ENCODE data around the gene LENG1. TPM values are rescaled to one million over a fixed set of nuclear protein-coding genes. Genes with fewer than 3 reads are reported as not detected.
"Not testable (repeated sequence)": the region's sequence is repeated elsewhere in the genome, so short reads cannot be mapped to it uniquely, and the experiment has no call there.

The LENG1 gene
- total RNA-seq, 2 experiments from 2014 or later: 3.9 to 5.3 TPM

DNA sequence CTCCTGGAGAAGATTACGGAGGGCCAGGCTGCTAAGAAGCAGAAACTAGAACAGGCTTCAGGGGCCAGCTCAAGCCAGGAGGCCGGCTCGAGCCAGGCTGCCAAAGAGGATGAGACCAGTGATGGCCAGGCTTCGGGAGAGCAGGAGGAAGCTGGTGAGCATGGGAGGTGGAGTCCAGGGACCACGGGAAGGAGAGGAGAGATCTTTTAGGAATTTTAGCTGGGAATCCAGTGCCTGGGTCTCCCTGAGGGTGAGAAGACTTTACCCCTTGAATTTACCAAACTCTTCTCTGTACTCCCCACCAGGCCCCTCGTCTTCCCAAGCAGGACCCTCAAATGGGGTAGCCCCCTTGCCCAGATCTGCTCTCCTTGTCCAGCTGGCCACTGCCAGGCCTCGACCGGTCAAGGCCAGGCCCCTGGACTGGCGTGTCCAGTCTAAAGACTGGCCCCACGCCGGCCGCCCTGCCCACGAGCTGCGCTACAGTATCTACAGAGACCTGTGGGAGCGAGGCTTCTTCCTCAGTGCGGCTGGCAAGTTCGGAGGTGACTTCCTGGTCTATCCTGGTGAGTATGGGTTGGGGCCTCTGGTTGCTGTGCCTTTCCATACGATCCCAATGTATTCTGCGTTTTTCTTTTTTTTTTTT lies 32.4 kb upstream of the LENG1 start:
- CTCF ChIA-PET: interaction anchor here (1.0 to 2.1 kb wide), 2 partner anchors 8 to 22 kb away, joined by 3 to 8 read pairs; partner anchors contain the start of gene RPS9
- POLR2A ChIA-PET: interaction anchor here (0.6 to 5.8 kb wide), 6 partner anchors 13 to 781 kb away, joined by 3 to 131 read pairs (median 5); partner anchors contain the start of genes LENG1 and RPS9

DNA sequence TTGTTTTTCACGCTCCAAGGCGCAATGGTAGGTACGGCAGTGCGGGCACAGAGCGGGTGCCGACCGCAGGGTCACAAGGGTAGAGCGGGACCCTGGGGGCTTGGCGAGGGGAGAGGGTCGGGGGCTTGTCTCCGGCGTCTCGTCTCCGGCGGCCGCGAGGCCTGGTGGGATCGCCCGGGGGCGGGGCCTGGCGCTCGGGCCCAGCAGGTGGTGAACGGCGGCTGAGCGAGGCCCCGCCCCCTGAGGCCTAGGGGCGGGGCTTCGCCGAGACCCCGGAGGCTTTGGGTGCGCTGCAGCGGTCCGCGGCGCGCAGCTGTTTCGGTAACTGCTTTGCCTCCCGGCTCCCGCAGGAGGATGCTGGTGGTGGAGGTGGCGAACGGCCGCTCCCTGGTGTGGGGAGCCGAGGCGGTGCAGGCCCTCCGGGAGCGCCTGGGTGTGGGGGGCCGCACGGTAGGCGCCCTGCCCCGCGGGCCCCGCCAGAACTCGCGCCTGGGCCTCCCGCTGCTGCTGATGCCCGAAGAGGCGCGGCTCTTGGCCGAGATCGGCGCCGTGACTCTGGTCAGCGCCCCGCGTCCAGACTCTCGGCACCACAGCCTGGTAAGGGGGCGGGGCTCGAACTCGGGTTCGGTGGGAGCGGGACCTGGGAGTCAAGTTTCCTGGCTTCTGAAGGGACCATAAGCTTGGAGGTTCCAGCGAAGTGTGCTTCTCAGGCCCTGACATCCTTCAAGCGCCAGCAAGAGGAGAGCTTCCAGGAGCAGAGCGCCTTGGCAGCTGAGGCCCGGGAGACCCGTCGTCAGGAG lies 31.7 kb upstream of the LENG1 start, which contains the start of gene TSEN34:
TSEN34 (plus strand) TSS at position 298 of the 800 bp plus-strand sequence; CDS start at position 355, 57 bp downstream.
- CTCF ChIA-PET: interaction anchor here (1.0 to 2.1 kb wide), 3 partner anchors 9 to 32 kb away, joined by 3 to 8 read pairs (median 3); partner anchors contain the start of genes LENG1 and RPS9
- POLR2A ChIA-PET: interaction anchor here (0.6 to 5.8 kb wide), 5 partner anchors 14 to 782 kb away, joined by 3 to 131 read pairs (median 6); partner anchors contain the start of gene RPS9

DNA sequence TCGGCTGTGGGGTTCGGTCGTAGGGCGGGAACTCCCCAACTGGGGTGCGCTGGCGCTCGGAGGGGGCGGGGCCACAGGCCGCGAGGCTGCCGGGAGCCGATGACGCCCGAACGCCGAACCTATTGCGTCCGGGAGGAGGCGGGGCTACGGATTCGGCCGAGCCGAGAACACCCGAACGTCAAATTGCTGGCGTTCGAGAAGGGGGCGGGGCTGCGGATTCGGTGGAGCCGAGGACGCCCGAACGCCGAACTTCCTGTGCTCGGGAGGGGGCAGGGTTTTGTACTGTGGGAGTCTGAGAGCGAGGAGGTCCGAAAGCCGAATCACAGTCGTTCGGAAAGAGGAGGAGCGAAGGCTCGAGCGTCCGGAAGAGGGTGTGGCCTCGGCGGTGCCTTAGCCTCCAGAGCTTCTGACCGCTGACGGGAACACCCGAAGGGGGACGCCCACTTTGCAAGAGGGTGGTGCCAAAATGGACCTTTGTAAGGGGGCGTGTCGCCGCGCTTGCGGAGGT lies 31.0 kb upstream of the LENG1 start:
- ChIA-PET POLR2A (interaction anchor here (1.7 to 5.8 kb wide), 2 partner anchors 15 to 17 kb away, joined by 6 to 131 read pairs; partner anchors contain the start of gene RPS9), CTCF (interaction anchor here (1.0 to 2.1 kb wide), 3 partner anchors 9 to 31 kb away, joined by 3 to 8 read pairs (median 3); partner anchors contain the start of genes LENG1 and RPS9)

- CTCF ChIA-PET: interaction anchor here (0.9 to 2.0 kb wide), 6 partner anchors 9 to 31 kb away, joined by 3 to 9 read pairs (median 5); partner anchors contain the start of genes LENG1 and TMC4
- POLR2A ChIA-PET: interaction anchor here (0.6 to 5.8 kb wide), 4 partner anchors 15 to 316 kb away, joined by 3 to 131 read pairs (median 7); partner anchors contain the start of genes CNOT3, LENG1 and RPS9
Measured at GRCh38 chr19:54189735-54190502, 30.4 kb upstream of the LENG1 start.

- ChIA-PET POLR2A (interaction anchor here (0.6 to 5.8 kb wide), 4 partner anchors 16 to 315 kb away, joined by 3 to 131 read pairs (median 7); partner anchors contain the start of genes CNOT3, LENG1 and RPS9), CTCF (interaction anchor here (0.6 to 2.0 kb wide), 8 partner anchors 10 to 46 kb away, joined by 3 to 9 read pairs (median 5); partner anchors contain the start of genes LENG1 and TMC4)
Measured at GRCh38 chr19:54189145-54189734, 29.7 kb upstream of the LENG1 start, which contains the start of gene MBOAT7. Gene MBOAT7, minus strand, starts transcription at chr19:54189580. Its CDS starts 1,072 bp downstream, at chr19:54188508.

- POLR2A ChIA-PET: interaction anchor here (1.3 to 5.8 kb wide), 3 partner anchors 17 to 51 kb away, joined by 3 to 131 read pairs (median 10); partner anchors contain the start of genes CNOT3, LENG1 and RPS9
- CTCF ChIA-PET: interaction anchor here (0.6 to 2.0 kb wide), 9 partner anchors 10 to 519 kb away, joined by 3 to 9 read pairs (median 5); partner anchors contain the start of genes LENG1 and TMC4
Measured at GRCh38 chr19:54188215-54188871, 28.8 kb upstream of the LENG1 start.

DNA sequence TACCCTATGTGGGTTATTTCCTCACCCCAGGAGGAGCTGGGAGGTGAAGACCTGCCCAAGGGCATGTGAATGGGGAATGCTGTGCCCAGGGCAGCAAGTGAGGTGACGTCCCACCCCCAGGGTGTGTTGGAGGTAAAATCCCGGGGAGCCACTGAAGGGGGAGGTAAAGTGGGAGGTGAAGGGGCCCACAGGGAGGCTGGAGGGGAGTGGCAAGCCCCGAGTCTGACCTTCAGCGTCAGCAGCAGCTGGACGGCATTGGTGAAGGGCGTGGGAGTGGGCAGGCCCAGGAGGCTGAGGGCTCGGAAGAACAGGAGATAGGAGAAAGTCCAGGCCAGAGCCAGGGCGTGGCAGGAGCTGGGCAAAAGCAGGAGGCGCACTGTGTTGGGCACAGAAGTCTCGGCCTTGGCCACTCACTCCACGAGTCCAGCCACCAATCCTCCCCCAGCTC lies 27.4 kb upstream of the LENG1 start:
- POLR2A ChIA-PET: no interaction called here
- CTCF ChIA-PET: interaction anchor here (1.9 to 2.0 kb wide), 2 partner anchors 17 to 19 kb away, joined by 5 to 6 read pairs; no protein-coding TSS in a partner anchor

DNA sequence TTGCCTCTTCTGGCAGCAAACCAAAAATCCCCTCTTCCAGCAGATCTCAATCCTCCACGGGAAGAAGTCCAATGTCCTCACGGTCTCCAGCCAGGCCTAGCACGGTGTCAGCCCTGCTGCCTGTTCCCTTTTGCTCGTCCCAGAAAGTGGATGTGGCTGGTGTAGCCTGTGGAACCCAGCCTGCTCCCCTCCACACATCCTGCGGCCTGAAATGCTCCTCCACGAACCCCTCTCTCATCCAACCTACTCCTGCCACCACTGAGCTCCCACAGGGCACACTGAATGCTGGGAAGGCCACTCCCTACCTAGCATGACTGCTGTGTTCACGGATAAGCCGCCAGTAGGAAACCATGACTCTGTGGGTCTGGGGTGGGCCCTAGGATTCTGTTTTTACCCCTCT lies 26.8 kb upstream of the LENG1 start:
- CTCF ChIA-PET: interaction anchor here (1.9 kb wide), 1 partner anchor 19 kb away, joined by 5 read pairs; no protein-coding TSS in a partner anchor

DNA sequence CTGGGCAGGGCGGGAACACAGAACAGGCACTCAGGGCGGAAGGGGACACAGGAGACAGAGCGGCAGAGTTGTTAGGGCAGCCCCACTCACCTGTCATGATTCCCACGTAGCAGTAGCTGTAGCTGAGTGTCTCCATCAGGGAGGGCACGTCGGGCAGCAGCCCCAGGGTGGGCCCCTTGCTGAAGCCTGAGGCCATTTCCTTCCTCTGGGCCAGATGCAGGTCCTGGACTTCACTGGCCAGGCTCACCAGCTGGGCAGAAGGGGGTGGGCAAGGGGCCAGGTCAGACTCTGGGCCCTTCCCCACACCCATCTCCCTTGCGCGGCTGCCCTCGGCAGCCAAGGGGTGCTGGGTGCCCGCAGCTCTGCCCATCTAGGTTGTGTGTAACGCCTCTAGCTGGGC lies 23.9 kb upstream of the LENG1 start:
- ChIA-PET POLR2A (no interaction called here), CTCF (interaction anchor here (1.2 kb wide), 1 partner anchor 15 kb away, joined by 3 read pairs; no protein-coding TSS in a partner anchor)

More for the DNA sequence above, 26.8 kb upstream of the LENG1 start:
- POLR2A ChIA-PET: no interaction called here

DNA sequence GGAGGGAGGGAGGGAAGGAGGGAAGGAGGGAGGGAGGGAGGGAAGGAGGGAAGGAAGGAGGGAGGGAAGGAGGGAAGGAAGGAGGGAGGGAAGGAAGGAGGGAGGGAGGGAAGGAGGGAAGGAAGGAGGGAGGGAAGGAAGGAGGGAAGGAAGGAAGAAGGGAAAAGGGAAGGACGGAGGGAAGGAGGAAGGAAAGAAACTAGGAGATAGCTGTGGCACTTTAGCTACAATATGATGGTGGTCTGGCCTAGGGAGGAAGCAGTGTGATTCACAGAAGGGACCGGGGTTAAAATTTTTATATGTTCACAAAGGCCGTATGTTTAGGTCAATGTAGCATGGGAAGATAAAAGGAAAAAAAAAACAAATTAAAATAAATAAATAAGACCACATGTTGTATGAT lies 22.4 kb upstream of the LENG1 start:
- CTCF ChIA-PET: not testable (repeated sequence)
- POLR2A ChIA-PET: interaction anchor here (0.7 kb wide), 1 partner anchor 70 kb away, joined by 5 read pairs; no protein-coding TSS in a partner anchor

DNA sequence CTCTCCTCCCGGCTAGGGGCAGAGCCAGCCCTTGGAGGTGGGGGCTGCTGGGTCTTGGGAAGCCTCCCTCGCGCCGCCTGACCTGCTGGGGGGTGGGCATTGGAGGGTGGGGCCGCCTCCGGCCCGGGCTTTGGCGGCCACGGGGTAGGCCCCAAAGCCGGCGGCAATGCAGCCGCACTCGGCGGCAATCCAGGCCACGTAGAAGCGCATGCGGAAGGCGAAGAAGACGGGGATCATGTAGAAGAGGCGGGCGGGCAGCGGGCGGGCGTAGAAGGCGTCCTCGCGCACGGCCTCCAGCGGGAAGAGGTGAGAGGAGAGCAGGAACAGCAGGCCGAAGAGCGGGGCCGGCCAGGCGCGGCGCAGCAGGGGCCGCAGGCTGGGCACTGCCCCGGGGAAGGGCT lies 21.2 kb upstream of the LENG1 start:
- ChIA-PET CTCF (no interaction called here), POLR2A (no interaction called here)

- ChIA-PET CTCF (no interaction called here), POLR2A (interaction anchor here (0.6 kb wide), 2 partner anchors 13 to 23 kb away, joined by 3 read pairs; no protein-coding TSS in a partner anchor)
Measured at GRCh38 chr19:54179921-54180461, 20.5 kb upstream of the LENG1 start.

DNA sequence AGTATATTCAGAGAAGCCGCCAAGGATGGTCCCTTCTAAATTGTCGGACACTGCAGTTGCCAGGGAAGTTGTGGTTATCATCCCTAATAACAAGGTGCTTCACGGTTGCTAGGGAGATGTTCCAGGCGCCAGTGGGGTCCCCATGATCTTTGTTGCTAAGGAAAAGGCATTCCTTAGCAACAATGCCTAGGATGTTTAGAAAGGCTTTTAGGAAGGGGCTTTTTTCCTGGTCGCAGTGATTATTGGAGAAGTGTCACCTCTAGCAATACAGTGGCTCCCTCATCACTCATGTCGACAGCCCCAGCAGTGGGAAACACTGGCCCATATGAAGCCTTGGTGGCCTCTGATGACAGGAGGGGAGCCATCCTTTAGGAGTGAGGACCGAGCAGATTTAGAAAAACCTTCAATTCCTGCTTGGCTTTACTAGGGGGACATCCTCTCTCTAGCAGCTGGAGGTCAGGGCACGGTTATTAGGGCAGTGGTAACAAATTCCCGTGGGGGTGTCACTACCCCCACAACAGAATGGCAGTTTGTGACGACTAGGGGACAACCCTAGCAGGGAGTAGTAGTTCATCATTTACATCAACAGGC lies 19.8 kb upstream of the LENG1 start:
- ChIA-PET POLR2A (interaction anchor here (0.6 kb wide), 2 partner anchors 12 to 24 kb away, joined by 3 read pairs; no protein-coding TSS in a partner anchor), CTCF (no interaction called here)

GRCh38 chr19:54178581-54179261 lies 19.2 kb upstream of the LENG1 start:
- ChIA-PET POLR2A (no interaction called here), CTCF (no interaction called here)

DNA sequence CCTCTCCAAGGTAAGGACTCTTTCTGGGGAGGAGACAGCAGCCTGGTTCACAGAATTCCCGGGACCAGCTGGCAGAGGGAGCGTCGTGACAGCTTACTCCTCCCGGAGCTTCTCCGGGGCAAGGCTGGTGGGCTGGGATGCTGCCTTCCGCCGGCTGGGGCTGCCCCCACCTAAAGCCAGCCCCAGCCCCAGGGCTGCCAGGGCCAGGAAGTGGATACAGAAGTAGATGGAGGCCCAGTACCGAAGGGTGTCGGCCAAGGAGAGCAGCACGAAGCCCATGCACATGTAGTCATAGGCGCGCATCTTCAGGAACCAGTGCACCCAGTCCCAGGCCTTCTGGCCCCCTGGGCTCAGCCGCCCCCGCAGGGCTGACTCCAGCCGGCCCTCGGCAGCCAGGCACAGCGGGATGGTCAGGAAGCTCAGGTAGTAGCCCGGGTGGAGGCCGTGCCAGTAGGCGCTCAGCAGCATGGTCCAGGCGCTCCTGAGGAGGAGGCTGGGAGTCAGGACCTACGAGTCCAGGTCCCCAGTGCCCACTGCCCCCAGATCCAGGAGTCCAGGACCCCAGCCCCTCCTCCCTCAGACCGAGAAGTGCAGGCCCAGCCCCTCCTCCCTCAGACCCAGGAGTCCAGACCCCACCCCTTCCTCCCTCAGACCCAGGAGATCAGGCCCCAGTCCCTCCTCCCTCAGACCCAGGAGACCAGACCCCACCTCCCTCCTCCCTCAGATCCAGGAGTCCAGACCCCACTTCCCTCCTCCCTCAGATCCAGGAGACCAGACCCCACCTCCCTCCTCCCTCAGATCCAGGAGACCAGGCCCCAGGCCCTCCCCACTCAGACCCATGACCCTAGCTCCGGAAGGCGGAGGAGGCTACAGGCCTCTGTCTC lies 14.7 kb upstream of the LENG1 start:
- POLR2A ChIA-PET: interaction anchor here (1.0 to 1.2 kb wide), 2 partner anchors 17 to 36 kb away, joined by 6 read pairs; partner anchors contain the start of gene TSEN34
- CTCF ChIA-PET: interaction anchor here (1.4 kb wide), 1 partner anchor 15 kb away, joined by 5 read pairs; the partner anchor contains the start of gene MBOAT7

Data from activated CD8-positive, alpha-beta memory T cell treated with anti-CD3 and anti-CD28 coated beads for 36 hours (primary cell).